Left ventricle myocardium inferior (tissue), 1 donor: ENCODE data around the gene PCSK5. TPM values are rescaled to one million over a fixed set of nuclear protein-coding genes. Genes with fewer than 3 reads are reported as not detected.

Source experiments
- DNase-seq: peaks from one replicate; pipeline ENCODE4 v3.0.0-alpha.2; 2020
- H3K27ac ChIP-seq: fragments of 200-600 bp; replicated peaks from 2 replicates; pipeline ENCODE4 v1.8.0; 2021
- H3K27me3 ChIP-seq: fragments of 200-600 bp; 2 replicates; pipeline ENCODE4 v1.8.0; 2021; ENCODE audit warnings: low read depth
- H3K36me3 ChIP-seq: fragments of 200-600 bp; 2 replicates; pipeline ENCODE4 v1.8.0; 2021
- H3K4me1 ChIP-seq: fragments of 200-600 bp; 2 replicates; pipeline ENCODE4 v1.8.0; 2021
- H3K4me3 ChIP-seq: fragments of 200-600 bp; 2 replicates; pipeline ENCODE4 v1.8.0; 2021; ENCODE audit warnings: mild to moderate bottlenecking, moderate library complexity
- H3K9me3 ChIP-seq: fragments of 200-600 bp; replicated peaks from 2 replicates; pipeline ENCODE4 v1.8.0; 2021
- CTCF ChIP-seq: fragments of 200-600 bp; IDR thresholded peaks from 2 replicates; pipeline ENCODE4 v1.8.0; 2021; ENCODE audit warnings: antibody characterized with exemption, mild to moderate bottlenecking, borderline replicate concordance
- intact Hi-C: fragments of 100-400 bp; cut with micrococcal nuclease; formaldehyde crosslinking; loops from one replicate; pipeline ENCODE4 v1.11.0; 2022
- total RNA-seq: library from RNA; stranded (reverse); fragmentation: NEBNext Ultra II Directional; extraction: Animal tissue kit (Norgen Biotek cat#: 25700); gene quantifications from one replicate; pipeline ENCODE4 v1.2.1, GENCODE V29; 2021
- donor health status: DM: no; HTN: yes; CAD: no; lungs with severe emphysema.

The PCSK5 gene
- total RNA-seq, 1 donor from 2014 or later: 5.6 TPM

- Histone ChIP-seq H3K4me3 (no peak overlapping the region), H3K4me1 (peaks cover 20% of the 10 kb centered on the region), H3K36me3 (peaks cover 25% of the 10 kb centered on the region), H3K27me3 (no peaks in the 10 kb centered on the region), H3K9me3 (no peaks in the 10 kb centered on the region), H3K27ac (no peak overlapping the region)
- DNase-seq: no peak
- TF ChIP-seq CTCF: no peak
- intact Hi-C loops: no loop called here
Observed at GRCh38 chr9:76099516-76099915, 209.0 kb downstream of the PCSK5 start.

GRCh38 chr9:76101075-76101474 lies 210.6 kb downstream of the PCSK5 start:
- no peak for TF ChIP-seq CTCF
- Histone ChIP-seq H3K4me3 (no peak overlapping the region), H3K27ac (no peak overlapping the region), H3K9me3 (no peaks in the 10 kb centered on the region), H3K36me3 (peaks cover 27% of the 10 kb centered on the region), H3K4me1 (peaks cover 20% of the 10 kb centered on the region), H3K27me3 (no peaks in the 10 kb centered on the region)
- no peak for DNase-seq
- intact Hi-C loops: no loop called here

- H3K9me3 ChIP-seq: no peaks in the 10 kb centered on the region
- H3K36me3 ChIP-seq: peaks cover 23% of the 10 kb centered on the region
- no peak overlapping the region for H3K27ac ChIP-seq
- H3K27me3 ChIP-seq: no peaks in the 10 kb centered on the region
- intact Hi-C loops: no loop called here
- peaks cover 20% of the 10 kb centered on the region for H3K4me1 ChIP-seq
- no peak for TF ChIP-seq CTCF
- no peak for DNase-seq
- no peak overlapping the region for H3K4me3 ChIP-seq
Observed at GRCh38 chr9:76101491-76101890, 211.0 kb downstream of the PCSK5 start.

GRCh38 chr9:76101947-76102346 lies 211.5 kb downstream of the PCSK5 start:
- Histone ChIP-seq H3K4me1 (peaks cover 20% of the 10 kb centered on the region), H3K27ac (no peak overlapping the region), H3K27me3 (no peaks in the 10 kb centered on the region), H3K4me3 (no peak overlapping the region), H3K9me3 (no peaks in the 10 kb centered on the region), H3K36me3 (peaks cover 18% of the 10 kb centered on the region)
- intact Hi-C loops: no loop called here
- DNase-seq: no peak
- TF ChIP-seq CTCF: no peak

GRCh38 chr9:76103531-76104315 lies 213.2 kb downstream of the PCSK5 start:
- no peak overlapping the region for H3K4me3 ChIP-seq

More at GRCh38 chr9:76103531-76104315, 213.2 kb downstream of the PCSK5 start:
- H3K4me1 ChIP-seq: peaks cover 20% of the 10 kb centered on the region
- TF ChIP-seq CTCF: no peak
- DNase-seq: no peak
- H3K27me3 ChIP-seq: no peaks in the 10 kb centered on the region
- no peak overlapping the region for H3K27ac ChIP-seq
- no peaks in the 10 kb centered on the region for H3K9me3 ChIP-seq
- peaks cover 8% of the 10 kb centered on the region for H3K36me3 ChIP-seq
- intact Hi-C loops: no loop called here
